ENCODE data around the gene FAM216A.
A peak's percentile ranks its signal among the peaks of the same experiment; 100 is the strongest.
"Not testable (repeated sequence)": the region's sequence is repeated elsewhere in the genome, so short reads cannot be mapped to it uniquely, and the experiment has no call there.

The FAM216A gene, protein sequence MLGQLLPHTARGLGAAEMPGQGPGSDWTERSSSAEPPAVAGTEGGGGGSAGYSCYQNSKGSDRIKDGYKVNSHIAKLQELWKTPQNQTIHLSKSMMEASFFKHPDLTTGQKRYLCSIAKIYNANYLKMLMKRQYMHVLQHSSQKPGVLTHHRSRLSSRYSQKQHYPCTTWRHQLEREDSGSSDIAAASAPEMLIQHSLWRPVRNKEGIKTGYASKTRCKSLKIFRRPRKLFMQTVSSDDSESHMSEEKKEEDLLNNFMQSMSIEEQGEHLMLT

DNA sequence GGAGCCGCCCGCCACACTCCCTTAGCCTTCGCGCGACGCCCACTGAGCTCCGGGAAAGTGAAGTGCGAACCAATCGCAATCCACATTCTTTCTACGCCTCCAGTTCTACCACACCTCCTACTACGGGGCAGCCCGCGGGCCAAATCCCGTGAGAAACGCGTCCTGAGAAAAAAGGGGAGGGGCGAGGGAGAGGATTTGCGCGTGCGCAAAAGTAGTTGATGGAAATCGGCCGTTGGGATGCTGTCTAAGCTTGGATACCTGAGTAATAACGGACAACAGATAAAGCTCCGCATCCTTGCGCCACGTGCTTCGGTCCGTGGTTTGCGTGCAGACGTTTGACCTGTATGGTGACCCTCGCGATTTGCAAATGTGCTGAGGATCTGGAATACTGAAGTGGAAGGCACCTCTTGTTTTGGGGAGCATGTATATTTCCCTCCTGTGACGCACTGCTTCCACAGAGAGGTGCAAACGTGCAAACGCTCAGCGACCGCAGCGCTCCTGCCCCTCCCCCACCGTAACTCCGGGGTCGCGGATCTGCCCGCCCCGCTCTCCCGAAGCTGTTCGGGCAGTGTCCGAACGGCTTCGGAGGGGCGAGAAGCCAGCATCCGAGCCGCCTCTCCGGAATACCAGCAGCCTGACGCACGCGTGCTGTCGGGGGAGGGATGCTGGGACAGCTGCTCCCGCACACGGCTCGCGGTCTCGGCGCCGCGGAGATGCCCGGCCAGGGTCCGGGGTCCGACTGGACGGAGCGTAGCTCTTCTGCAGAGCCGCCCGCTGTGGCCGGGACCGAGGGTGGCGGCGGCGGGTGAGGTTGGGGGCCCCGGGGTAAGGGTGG, at the start of gene FAM216A, which contains the start of gene GPN3:
TSS of gene FAM216A (plus strand) at position 632 of the 835 bp plus-strand sequence. CDS start at position 663, 31 bp downstream.
TSS of gene GPN3 (minus strand) at position 44 of the 835 bp plus-strand sequence. CDS start 54 bp downstream, outside the sequence.
- DNase-seq = peak; percentile 97

DNA sequence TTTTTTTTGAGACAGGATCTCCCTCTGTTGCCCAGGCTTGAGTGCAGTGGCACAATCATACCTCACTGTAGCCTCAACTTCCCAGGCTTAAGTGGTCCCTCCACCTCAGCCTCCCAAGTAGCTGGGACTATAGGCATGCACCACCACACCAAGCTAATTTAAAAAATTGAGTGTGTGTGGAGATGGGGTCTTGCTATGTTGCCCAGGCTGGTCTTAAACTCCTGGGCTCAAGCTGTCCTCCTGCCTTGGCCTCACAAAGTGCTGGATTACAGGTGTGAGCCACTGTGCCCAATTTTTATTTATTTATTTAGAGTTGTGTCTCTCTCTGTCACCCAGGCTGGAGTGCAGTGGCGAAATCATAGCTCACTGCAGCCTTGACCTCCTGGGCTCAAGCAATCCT, 48.0 kb upstream of the FAM216A start:
- not testable (repeated sequence) for DNase-seq

DNA sequence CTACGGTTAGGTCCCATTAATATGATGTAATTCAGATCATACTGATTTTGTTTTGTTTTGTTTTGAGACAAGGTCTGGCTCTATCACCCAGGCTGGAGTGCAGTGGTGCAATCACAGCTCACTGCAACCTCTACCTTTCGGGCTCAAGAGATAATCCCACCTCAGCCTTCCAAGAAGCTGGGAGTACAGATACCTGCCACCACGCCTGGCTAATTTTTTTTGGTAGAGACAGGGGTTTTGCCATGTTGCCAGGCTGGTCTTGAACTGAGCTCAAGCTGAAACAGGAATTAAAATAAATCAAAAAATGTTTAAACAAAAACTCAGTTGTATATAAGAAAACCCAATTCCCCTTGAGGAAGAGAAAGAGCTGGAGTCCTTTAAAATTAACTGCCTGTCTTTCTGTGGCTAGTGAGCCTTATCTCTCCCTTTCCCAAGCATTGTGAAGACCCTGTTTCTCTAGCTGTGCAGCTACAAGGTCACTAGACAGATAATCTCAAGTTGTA, 47.4 kb upstream of the FAM216A start:
- DNase-seq = no peak

DNA sequence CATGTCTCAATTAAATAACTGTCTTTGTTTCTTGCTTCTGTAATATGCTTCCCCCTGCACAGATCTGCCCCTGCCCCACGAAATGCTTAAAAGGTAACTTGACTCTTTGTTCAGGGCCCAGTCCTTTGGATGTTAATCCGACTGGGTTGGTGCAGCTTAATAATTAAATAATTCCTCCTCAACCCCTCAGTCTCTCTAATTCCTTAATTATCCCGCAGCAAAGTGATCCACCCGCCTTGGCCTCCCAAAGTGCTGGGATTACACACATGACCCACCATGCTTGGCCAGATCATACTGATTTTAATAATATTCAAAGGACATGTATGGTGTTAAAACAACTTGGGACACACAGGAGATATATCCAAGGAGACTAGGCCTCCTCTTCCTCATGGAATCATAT, 46.9 kb upstream of the FAM216A start:
- DNase-seq = no peak

DNA sequence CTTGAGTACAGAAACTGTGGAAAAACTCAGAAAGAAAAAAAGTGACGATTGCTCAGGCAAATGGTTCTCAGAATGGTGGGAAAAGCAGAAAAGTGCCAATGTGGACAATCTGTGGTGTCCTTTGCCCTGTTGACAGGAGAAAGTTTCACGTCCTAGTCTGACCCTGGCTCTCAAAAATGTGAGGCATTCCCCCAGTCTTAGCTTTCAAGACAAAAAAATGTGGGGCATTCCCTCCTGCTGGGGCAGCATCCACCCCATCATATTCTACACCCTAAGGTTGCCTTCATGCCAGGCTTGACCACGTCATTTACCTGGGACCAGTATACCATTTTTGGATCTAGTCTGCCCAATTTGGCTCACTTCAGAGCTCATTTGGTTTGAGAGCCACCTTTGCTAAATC, 44.4 kb upstream of the FAM216A start:
- DNase-seq = no peak

DNA sequence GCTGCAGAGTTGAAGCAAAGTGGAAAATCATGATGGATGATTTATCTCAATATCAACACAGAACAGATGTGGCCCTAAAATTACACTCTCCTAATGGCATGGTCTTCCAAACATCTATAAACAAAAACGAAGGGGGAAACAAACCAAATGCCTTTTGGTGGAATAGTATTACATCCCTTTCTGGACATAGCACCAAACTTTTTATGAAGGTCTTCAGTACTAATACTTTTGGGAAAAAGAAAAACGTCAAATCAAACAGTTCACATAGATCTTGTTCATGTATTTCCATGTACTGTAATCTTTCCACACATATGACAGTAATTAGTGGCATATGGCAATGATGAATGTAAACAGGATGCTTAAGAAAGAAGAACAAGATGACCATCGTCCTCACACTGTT, 42.2 kb upstream of the FAM216A start:
- no peak for DNase-seq

DNA sequence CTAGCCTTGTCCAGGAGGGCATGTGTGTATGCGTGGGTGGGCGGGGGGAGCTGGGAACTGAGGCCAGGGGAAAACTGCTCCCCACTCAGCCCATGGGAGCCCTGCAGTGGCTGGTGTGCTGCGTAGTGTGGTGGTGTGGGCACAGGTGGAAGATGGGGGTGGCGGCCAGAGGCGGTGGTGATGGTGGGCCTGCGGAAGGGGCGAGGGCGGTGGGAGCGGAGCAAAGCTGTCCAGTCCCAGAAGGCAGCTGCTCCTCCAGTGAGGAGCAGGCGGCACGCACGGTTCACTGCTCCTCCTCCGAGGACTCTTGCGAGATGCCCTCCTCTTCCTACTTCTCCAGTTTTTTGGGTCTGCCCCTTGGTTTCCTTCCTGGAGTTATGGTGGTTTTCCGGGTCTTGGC, 39.0 kb upstream of the FAM216A start:
- DNase-seq = not testable (repeated sequence)

DNA sequence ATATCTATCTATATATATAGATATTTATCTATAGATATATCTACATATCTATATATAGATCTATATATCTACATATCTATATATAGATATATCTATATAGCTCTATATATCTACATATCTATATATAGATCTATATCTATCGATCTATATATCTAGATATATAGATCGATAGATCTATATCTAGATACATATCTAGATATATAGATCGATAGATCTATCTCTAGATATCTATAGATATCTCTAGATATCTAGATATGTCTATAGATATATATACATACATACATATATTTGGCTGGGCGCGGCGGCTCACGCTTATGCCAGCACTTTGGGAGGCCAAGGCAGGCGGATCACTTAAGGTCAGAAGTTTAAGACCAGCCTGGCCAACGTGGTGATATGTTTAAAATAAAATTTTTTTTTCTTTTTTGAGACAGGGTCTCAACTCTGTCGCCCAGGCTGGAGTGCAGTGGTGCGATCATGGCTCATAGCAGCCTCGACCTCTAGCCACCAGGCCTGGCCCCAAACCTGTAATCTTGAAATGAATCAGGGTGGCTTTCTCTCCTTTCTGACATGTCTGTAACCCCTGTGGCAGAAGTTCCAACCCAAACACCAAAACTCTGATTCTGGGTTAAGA, 36.6 kb upstream of the FAM216A start:
- DNase-seq = no peak

DNA sequence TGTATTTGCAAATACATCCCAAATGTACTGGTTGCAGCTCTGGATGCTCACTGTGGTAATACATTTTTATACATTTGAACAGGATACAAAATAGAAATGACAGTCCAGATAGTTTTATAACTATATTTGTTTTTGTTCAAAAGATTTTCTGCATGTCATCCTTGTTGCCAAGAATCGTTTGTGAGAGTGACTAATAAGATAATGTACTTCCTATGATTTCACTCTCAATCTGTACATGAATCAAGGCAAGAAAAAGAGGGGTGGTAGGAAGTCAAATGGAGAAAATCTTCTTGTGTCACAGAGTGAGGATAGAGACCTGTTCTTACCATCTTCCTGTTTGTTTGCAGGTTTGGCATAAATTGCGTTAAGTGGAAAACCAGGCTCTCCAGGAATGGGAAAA, 32.4 kb upstream of the FAM216A start:
- DNase-seq = no peak

DNA sequence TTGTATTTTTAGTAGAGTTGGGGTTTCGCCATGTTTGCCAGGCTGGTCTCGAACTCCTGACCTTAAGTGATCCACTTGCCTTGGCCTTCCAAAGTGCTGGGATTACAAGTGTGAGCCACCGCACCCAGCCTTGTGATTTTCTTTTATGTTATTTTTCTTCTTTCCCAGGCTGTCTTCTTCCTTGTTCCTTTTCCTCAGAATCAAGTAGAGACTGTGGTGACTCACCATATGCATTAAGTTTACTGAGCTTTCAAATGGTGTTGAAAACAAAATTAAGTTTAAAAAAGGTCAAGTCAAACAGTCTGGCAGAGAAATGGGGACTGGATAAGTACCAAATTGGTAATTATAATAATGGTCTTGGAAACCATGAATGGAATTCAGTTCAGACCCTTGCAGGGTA, 24.2 kb upstream of the FAM216A start:
- no peak for DNase-seq

DNA sequence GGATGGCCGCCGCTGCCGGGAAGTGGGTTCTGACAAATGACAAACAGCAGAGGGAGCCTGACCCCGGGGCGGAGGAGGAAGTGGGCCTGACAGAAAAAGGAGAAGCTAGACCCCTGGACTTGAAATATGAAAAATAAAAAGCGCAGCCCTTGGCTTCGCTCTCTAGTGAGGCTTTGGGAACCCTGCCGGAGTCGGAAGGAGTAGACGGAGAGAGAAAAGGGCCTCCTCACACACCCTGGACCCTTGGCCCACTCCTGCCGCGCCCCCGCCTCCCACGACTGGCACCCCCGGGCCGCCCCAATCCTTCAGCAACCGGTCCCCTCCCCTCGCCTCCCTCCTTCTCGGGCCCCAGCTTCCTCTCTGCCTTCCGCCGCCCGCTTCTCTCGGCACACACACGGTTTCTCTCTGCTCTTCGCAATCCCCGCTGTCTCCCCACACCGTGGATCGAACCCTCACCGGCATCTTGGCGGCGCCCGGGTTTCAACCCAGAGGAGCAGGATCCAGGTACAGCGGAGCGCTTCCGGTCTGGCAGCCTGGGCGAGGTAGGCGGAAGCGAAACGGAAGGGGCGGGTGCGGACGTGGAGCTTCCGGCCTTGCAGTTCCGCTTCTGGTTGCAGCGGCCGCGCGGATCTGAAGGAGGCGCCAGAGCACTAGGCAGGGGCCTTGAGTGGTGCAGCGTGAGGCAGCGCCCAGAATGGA, 18.7 kb upstream of the FAM216A start, which contains the start of gene ARPC3:
TSS of gene ARPC3 (minus strand) at position 539 of the 699 bp plus-strand sequence. CDS start at position 462, 77 bp downstream.
- DNase-seq = peak; percentile 95

DNA sequence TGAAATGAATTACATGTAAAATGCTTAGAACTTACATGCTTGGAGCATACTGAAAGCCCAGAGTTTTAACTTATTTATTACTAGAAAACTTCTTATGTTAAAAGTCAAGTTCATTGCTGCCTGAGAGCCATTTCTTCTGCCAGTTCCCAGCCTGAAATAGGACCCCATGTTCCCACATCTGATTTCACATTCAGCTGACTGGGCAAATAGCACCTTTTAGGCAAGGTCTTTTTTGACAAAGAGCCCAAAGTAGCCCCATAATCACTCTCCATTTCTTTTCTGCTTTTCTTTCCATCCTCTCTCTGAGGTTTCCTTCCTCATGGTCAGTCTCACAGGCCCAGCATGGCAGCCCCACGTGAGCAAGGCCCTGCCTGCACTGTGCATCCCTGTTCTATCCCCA, 17.4 kb upstream of the FAM216A start:
- no peak for DNase-seq

DNA sequence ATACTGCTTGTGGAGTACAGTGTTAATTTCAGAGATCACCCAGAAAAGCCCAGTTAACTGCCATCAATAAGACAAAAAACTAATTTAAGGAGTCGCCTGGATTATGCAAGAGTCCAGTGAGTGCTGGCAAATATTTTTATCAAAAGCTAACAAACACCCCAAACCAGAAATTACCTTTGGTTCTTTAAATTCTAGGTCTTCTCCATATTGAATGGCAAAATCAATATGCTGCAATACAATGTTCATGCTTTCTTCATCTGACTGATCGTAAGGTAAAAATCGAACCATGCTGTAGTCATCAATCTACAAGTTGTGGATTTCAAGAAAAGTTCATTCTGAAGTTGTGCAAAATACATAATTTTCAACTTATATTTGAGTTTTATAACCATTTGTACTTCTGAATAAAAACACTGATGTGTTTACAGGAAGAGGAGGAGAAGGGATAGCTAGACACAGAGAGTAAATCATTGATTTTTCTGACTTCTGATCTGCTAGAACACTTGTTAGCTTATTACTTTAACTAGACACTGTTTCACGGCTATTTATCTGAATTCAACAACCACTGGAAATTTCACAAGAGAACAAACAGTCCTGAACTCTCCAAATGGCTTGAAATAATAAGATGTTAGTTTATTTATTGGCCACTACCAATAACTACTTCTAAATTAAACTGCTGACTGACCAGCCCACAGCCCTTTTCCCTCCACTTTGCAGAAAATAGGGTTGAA, 14.9 kb upstream of the FAM216A start:
- DNase-seq = no peak

DNA sequence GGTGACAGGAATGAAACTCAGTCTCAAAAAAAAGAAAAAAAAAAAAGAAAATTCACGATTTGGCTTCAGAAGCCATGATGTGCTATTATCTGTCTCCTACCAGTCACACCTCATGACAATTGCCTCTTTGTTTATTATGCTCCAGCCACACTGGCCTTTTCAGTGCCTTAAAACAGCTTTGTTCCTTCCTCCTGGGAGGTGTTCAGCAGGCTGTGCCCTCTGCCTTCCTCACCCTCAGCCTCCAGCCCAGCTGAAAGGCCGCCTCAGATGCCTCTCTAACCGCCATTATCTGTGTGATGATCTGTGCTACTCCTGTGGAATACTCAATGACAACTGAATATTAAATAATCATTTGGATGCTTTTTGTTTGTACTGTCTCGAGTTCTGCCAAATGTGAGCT, 9.9 kb upstream of the FAM216A start:
- DNase-seq = no peak

DNA sequence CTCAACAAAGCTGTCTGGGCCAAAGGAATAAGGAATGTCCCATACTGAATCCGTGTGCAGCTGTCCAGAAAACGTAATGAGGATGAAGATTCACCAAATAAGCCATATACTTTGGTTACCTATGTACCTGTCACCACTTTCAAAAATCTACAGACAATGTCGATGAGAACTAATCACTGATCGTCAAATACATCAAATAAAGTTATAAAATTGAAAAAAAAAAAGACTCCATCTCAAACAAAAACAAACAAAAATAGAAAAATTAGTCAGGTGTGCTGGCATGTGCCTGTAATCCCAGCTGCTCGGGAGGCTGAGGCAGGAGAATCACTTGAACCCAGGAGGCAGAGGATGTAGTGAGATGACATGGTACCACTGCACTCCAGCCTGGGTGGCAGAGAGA, 7.5 kb upstream of the FAM216A start:
- DNase-seq = not testable (repeated sequence)

DNA sequence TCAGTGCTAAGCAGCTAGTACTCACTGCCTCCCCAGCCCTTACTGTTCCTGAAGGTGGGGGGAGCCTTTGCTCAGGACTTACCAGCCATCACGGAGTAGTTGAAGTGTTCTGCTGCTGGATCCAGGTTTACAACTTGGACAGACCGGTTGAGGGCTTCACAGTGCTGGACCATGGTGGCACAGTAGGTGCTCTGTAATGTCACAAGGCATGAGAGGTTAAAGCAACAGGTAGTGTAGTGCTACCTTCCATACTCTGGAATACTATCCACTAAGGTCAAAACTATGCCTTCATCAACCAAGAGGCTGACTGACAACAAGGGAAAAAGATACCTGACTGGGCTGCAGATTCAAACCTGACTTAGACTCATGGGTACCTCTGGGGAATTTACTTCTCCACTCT, 3.6 kb upstream of the FAM216A start:
- no peak for DNase-seq

DNA sequence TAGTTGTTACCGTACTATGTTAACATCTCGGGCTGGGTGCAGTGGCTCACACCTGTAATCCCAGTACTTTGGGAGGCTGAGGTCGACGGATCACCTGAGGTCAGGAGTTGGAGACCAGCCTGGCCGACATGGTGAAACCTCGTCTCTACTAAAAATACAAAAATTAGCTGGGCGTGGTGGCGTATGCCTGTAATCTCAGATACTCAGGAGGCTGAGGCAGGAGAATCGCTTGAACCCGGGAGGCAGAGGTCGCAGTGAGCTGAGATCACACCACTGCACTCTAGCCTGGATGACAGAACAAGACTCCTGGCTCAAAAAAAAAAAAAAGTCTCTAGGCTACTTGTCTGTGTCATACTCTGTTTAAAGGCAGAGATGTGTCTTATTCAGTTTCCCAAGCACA, 2.9 kb upstream of the FAM216A start:
- not testable (repeated sequence) for DNase-seq

DNA sequence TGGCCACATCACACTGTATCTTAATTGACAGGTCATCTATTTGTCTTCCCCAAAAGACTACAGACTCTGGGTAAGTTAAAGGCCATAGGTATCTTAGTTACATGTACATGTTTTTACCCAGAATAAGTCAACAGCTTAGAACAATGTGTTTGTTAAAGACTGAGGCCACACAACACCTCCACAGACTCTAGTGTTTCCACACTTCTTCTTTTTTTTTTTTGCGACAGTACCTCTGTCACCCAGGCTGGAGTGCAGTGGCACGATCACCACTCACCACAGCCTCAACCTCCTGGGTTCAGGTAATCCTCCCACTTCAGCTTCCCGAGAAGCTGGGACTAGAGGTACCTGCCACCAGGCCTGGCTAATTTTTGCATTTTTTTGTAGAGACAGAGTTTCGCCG, 1.9 kb upstream of the FAM216A start:
- no peak for DNase-seq

DNA sequence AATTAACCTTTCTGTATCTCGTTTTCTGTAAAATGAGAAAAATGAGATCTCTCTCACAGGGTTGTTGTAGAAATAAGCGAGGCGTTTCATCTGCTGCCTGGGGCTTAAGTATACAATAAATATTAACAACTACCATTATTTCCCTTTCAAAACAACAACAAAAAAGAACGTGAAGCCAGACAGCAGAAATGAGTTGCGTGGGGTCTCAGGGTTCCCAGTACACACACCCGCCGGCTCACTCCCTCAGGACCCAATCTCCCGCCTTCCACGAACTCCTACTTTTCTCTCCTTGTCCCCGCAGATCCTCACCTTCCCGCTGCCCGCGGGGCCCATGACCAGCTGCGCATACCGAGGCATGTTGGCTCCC, 815 bp upstream of the FAM216A start:
- no peak for DNase-seq

DNA sequence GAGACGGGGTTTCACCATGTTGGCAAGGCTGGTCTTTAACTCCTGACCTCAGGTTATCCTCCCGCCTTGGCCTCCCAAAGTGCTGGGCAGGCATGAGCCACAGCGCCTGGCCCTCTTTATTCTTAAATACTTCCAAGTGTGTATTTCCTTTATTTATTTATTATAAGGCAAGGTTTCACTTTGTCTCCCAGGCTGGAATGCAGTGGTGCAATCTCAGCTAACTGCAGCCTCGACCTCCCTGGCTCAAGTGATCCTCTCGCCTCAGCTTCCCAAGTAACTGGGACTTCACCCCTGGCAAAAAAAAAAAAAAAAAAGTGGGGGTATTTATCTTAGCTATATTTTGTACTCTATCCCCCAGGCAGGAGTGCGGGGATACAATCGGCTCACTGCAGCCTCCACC, 6.8 kb downstream of the FAM216A start:
- DNase-seq = no peak

DNA sequence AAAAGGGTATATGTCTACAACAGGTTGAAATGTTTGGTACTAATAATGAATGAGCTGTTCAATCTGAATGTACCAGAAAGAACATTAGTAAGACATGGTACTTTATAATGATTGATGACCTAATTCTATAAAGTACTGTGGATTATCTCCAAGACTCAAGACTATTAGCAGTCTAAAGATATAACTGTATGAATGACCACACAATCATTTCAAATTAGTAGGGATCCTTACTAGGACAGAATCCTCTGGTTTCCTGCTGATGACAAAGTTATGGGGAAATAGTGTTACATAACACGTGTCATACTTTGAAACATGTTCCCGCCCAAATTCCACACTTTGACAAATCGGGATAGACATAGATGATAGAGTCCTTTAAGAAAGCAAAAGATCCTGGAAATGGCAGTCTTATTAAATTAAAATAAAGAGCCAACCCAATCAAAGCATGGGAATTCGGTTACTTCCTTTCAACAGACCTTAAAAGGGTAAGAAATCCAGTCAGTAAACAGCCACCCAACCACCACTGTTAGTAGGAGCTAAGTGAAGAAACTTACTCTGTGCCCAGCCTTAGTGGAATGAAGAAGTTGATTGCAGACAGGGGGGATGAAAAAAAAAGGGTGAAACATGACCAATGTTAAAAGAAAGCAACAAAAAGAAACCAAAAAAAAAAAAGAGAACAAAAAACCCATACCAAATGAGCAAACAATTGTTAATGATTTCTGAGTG, 30.5 kb downstream of the FAM216A start:
- no peak for DNase-seq

DNA sequence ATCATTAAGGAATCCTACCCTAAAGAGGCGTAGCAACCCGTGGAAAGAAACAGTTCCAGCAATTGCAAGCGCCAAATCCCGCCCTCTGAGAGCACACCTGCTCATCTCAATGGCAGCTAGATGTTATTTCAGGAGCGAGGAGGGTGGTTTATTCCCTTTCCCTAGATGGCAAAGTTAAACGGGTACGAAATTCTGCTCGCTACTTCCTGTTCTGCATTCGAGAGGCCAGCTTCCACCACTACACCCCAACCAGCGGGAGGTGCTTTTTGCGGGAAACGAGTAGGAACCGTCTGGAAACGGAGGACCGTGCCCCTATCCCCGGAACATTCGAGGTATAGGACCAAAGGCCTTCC, 32.7 kb downstream of the FAM216A start:
- DNase-seq = no peak

Measured in CD4-positive, alpha-beta T cell treated with Interleukin-12 subunit alpha and Interleukin-12 subunit beta, for 1 hour (primary cell).